SK-N-SH treated with all-trans-retinoic acid at 6 μM for 48 hours (cell line): ENCODE data around the gene ADORA2A.

Source experiments
- GLIS3 ChIP-seq: fragments of 250-450 bp; sonication (Bioruptor Pico); IDR thresholded peaks from 2 replicates; pipeline ENCODE4 v1.5.0; 2020; ENCODE audit warnings: mild to moderate bottlenecking, moderate library complexity
- OSR1 ChIP-seq: fragments of 250-450 bp; sonication (Bioruptor Pico); IDR thresholded peaks from 2 replicates; pipeline ENCODE4 v1.8.0; 2022; ENCODE audit warnings: moderate library complexity, mild to moderate bottlenecking, inconsistent platforms
- TCF4 ChIP-seq: fragments of 250-450 bp; sonication (Bioruptor Pico); IDR thresholded peaks from 2 replicates; pipeline ENCODE4 v1.8.0; 2021; ENCODE audit warnings: mild to moderate bottlenecking, moderate library complexity, borderline replicate concordance
- ZFP30 ChIP-seq: fragments of 450-650 bp; formaldehyde crosslinking; IDR thresholded peaks from 2 replicates; pipeline ENCODE4 v1.5.0; 2022; ENCODE audit warnings: mild to moderate bottlenecking, moderate library complexity
- ZNF70 ChIP-seq: fragments of 450-650 bp; formaldehyde crosslinking; IDR thresholded peaks from 2 replicates; pipeline ENCODE4 v1.5.0; 2020; ENCODE audit warnings: mild to moderate bottlenecking, moderate library complexity
- TF ChIP-seq, protein P1 (sequence below): fragments of 250-450 bp; sonication (Bioruptor Pico); IDR thresholded peaks from 2 replicates; pipeline ENCODE4 v1.8.0; 2020; ENCODE audit warnings: mild to moderate bottlenecking, moderate library complexity, borderline replicate concordance
- TF ChIP-seq, protein P2 (sequence below): fragments of 250-450 bp; sonication (Bioruptor Pico); IDR thresholded peaks from 2 replicates; pipeline ENCODE4 v1.5.1; 2020; ENCODE audit warnings: low read depth, mild to moderate bottlenecking, moderate library complexity
- TF ChIP-seq, protein P3 (sequence below): fragments of 250-450 bp; sonication (Bioruptor Pico); IDR thresholded peaks from 2 replicates; pipeline ENCODE4 v1.5.1; 2021; ENCODE audit warnings: mild to moderate bottlenecking, moderate library complexity

DNA sequence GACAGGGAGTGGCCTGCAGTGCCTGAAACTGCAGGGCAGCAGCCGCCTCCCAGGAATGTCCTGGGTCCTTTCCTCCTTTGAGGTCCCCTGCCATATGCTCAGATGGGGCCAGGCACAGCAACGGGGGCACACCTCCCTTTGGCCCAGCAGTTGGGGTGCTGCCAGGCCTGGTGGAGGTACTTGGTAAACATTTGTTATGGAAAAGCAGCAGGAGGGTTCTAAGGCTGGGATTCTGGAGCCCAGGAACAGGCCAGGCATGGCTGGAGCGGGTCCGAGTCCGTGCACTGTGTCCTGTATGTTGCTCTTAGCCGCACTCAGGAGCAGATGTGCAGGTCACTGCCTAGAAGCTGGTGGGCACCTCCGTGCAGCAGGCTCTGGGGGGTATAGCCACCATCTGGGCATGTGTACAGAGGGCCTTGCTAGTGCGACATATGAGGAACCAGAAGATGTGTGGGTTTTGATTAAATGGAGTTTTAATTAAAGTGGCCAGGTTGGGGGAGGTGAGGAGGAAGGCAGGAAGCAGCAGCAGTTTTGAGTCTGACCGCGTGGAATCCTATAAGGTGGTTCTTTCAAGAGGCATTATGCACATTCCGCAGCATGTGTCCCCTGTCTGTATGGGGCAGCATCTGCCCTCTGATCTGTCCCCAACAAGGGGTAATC is 1.5 kb downstream of the ADORA2A start:
- TF ChIP-seq ZFP30 (CRISPR knock-in tag), result no peak
- TF ChIP-seq, protein P1, sequence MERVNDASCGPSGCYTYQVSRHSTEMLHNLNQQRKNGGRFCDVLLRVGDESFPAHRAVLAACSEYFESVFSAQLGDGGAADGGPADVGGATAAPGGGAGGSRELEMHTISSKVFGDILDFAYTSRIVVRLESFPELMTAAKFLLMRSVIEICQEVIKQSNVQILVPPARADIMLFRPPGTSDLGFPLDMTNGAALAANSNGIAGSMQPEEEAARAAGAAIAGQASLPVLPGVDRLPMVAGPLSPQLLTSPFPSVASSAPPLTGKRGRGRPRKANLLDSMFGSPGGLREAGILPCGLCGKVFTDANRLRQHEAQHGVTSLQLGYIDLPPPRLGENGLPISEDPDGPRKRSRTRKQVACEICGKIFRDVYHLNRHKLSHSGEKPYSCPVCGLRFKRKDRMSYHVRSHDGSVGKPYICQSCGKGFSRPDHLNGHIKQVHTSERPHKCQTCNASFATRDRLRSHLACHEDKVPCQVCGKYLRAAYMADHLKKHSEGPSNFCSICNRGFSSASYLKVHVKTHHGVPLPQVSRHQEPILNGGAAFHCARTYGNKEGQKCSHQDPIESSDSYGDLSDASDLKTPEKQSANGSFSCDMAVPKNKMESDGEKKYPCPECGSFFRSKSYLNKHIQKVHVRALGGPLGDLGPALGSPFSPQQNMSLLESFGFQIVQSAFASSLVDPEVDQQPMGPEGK (CRISPR knock-in tag), result no peak
- no peak for TF ChIP-seq ZNF70
- TF ChIP-seq OSR1, result no peak
- TF ChIP-seq, protein P2, sequence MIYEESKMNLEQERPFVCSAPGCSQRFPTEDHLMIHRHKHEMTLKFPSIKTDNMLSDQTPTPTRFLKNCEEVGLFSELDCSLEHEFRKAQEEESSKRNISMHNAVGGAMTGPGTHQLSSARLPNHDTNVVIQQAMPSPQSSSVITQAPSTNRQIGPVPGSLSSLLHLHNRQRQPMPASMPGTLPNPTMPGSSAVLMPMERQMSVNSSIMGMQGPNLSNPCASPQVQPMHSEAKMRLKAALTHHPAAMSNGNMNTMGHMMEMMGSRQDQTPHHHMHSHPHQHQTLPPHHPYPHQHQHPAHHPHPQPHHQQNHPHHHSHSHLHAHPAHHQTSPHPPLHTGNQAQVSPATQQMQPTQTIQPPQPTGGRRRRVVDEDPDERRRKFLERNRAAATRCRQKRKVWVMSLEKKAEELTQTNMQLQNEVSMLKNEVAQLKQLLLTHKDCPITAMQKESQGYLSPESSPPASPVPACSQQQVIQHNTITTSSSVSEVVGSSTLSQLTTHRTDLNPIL, result no peak
- no peak for TF ChIP-seq GLIS3
- no peak for TF ChIP-seq TCF4 (CRISPR knock-in tag)
- TF ChIP-seq, protein P3, sequence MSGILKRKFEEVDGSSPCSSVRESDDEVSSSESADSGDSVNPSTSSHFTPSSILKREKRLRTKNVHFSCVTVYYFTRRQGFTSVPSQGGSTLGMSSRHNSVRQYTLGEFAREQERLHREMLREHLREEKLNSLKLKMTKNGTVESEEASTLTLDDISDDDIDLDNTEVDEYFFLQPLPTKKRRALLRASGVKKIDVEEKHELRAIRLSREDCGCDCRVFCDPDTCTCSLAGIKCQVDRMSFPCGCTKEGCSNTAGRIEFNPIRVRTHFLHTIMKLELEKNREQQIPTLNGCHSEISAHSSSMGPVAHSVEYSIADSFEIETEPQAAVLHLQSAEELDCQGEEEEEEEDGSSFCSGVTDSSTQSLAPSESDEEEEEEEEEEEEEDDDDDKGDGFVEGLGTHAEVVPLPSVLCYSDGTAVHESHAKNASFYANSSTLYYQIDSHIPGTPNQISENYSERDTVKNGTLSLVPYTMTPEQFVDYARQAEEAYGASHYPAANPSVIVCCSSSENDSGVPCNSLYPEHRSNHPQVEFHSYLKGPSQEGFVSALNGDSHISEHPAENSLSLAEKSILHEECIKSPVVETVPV (CRISPR knock-in tag), result no peak
